Measurements from ENCODE around the gene ABHD14A. TPM values are rescaled to one million over a fixed set of nuclear protein-coding genes. Genes with fewer than 3 reads are reported as not detected.

ABHD14A gene
- total RNA-seq, 4 donors from 2014 or later, result 19.0 to 53.4 (median 24.5) TPM

DNA sequence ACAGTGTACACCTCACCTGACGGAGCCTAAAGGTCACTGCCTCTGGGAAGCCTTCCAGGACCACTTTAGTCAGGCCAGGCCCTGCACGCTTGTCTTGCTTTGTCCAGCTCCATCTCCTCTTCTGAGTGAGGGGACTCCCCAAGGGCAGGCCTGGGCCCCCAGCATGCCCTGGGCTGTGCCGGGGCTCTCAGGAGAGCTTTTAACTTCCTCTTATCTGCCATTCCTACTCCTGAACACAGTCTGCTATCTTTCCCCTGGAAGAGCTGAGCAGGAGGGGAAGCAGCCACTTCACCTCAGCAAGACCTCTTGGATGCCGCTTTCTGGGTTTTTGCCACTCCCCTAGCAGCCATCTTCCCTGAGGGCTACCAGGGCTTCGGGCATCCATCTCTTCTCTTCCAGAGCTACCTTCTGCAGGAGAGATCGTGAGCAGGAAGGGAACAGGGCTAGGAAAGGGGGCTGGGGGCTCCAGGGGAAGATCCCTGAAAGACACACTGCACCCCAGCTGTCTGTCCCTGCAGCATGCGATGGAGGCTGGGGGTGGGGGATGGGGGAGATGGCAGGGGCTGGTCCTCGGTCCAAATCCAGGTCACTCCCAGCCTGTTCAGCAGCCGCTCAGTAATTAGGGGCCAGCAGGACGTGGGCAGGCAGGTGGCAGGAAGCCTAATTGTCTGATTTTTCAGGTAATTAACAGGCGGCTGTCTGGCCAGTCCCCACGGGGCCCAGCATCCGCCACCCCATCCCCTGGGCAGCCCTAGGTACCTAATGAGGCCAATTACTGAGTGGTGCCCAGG, 40.8 kb downstream of the ABHD14A start:
- no peak for TF ChIP-seq CTCF (IDR thresholded peaks at IDR 0.05)
- no peak for DNase-seq (ENCODE audit: low spot score)
- no peak for ATAC-seq (ENCODE audit: low FRiP score)

- no peak for TF ChIP-seq CTCF (IDR thresholded peaks at IDR 0.05)
- no peak for ATAC-seq (ENCODE audit: low FRiP score)
- no peak for DNase-seq (ENCODE audit: low spot score)
Observed at GRCh38 chr3:52017586-52017985, 42.7 kb downstream of the ABHD14A start.

DNA sequence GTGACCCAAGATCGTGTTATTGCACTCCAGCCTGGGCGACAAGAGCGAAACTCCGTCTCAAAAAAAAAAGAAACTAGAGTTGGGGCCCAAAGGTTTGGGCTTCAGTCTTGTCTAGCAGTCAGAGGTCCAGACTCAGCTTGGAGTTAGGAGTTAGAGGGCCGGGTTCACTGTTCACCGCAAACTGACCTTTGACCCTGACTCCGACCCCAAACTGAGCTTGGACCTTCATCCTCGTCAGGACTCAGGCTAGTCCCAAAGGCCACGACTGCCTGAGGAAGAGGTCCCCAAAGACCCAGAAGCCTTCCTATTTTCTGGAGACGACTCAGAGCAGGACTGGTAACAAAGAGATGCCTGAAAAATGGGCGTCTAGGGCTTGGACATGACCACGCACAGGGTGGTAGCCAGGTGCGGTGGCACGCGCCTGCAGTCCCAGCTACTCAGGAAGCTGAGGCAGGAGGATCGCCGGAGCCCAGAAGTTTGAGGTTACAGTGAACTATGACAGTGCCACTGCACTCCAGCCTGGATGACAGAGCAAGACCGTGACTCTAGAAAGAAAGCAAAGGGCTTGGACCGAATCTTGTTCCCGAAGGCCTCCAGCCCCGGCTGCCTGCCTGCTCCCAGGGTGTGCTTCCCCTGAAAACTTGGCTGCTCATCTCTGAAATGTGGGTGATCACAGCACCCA, 43.6 kb downstream of the ABHD14A start:
- no peak for DNase-seq (ENCODE audit: low spot score)
- ATAC-seq (ENCODE audit: low FRiP score), result no peak

GRCh38 chr3:52019352-52020080, 44.7 kb downstream of the ABHD14A start:
- ATAC-seq (ENCODE audit: low FRiP score) (no peak), DNase-seq (ENCODE audit: low spot score) (no peak)
- no peak for TF ChIP-seq CTCF (IDR thresholded peaks at IDR 0.05)

More for the DNA sequence above, 43.6 kb downstream of the ABHD14A start:
- TF ChIP-seq CTCF (IDR thresholded peaks at IDR 0.05), result no peak

DNA sequence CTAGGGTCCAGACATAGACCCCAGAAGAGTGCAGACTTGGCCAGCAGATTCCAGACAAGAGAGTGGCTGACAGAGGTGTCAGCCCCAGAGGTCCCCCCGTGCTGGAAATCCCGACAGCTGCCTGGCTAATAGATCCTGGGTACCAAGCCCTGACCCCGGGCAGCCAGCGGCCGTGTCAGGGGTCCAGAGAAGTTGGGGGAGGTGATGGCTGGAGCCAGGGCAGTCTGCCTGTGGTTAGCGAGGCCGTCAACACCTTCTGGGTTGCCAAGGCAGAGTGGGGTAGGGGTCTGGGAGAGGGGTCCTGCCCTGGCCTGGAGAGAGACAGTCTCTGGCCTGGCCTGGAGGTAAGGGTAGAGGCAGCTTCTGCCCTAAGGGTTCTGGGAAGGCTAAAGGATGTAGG, 45.9 kb downstream of the ABHD14A start:
- DNase-seq (ENCODE audit: low spot score) (no peak), ATAC-seq (ENCODE audit: low FRiP score) (no peak)
- no peak for TF ChIP-seq CTCF (IDR thresholded peaks at IDR 0.05)

GRCh38 chr3:52021489-52022268, 46.8 kb downstream of the ABHD14A start:
- no peak for DNase-seq (ENCODE audit: low spot score)
- no peak for TF ChIP-seq CTCF (IDR thresholded peaks at IDR 0.05)
- no peak for ATAC-seq (ENCODE audit: low FRiP score)
